ENCODE data around the gene PELI2.

PELI2 gene

GRCh38 chr14:56216626-56217379 is 98.6 kb downstream of the PELI2 start:
- Histone ChIP-seq H3K36me3 (ENCODE audit: control insufficient read depth, insufficient read depth, low read length) (no peaks in the 10 kb centered on the region), H3K4me3 (ENCODE audit: low read length) (no peak overlapping the region), H3K9me3 (ENCODE audit: control insufficient read depth, low read length) (no peaks in the 10 kb centered on the region), H3K9ac (ENCODE audit: low read length) (no peak overlapping the region), H3K4me1 (ENCODE audit: control insufficient read depth, insufficient read depth, low read length) (peaks cover 19% of the 10 kb centered on the region), H3K27me3 (ENCODE audit: control insufficient read depth, insufficient read depth, low read length) (no peaks in the 10 kb centered on the region)

DNA sequence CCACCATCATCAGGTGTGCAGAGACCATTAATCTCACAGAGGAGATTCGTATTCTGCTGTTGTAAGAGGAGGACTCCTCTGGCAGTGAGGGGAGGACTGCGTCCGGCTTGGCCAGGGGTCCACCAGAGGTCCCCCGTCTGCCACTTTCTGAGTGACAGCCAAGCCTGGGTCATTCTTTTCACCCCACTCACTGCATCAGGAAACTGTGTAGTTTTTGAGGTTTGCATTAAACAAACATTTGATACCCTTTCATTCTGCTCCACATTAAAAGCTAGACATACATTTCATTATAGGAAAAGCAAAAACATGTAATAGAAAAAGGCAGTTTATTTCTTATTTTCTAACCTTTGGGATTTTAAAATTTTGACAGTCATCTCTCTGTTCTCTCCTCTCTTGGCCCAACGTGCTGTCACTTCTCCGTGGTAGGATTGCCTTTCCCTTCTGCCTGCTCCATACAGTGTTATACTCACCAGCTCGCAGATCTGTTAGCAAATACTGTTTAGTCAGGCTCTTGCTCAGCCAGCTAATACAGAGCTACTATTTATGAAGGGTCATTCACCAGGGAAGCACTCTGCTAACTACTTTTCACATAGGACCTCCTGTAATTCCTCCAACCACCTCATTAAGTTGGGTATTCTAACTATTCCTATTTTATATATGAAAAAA is 99.3 kb downstream of the PELI2 start:
- H3K9ac ChIP-seq (ENCODE audit: low read length): no peak overlapping the region
- H3K9me3 ChIP-seq (ENCODE audit: control insufficient read depth, low read length): no peaks in the 10 kb centered on the region
- H3K4me3 ChIP-seq (ENCODE audit: low read length): no peak overlapping the region
- H3K27me3 ChIP-seq (ENCODE audit: control insufficient read depth, insufficient read depth, low read length): no peaks in the 10 kb centered on the region
- H3K36me3 ChIP-seq (ENCODE audit: control insufficient read depth, insufficient read depth, low read length): no peaks in the 10 kb centered on the region
- H3K4me1 ChIP-seq (ENCODE audit: control insufficient read depth, insufficient read depth, low read length): peaks cover 19% of the 10 kb centered on the region

- H3K4me1 ChIP-seq (ENCODE audit: control insufficient read depth, insufficient read depth, low read length): peaks cover 22% of the 10 kb centered on the region
Measured at GRCh38 chr14:56219666-56220413, 101.6 kb downstream of the PELI2 start.

GRCh38 chr14:56221382-56222128 is 103.3 kb downstream of the PELI2 start:
- peaks cover 33% of the 10 kb centered on the region for H3K4me1 ChIP-seq (ENCODE audit: control insufficient read depth, insufficient read depth, low read length)
- no peaks in the 10 kb centered on the region for H3K36me3 ChIP-seq (ENCODE audit: control insufficient read depth, insufficient read depth, low read length)
- H3K4me3 ChIP-seq (ENCODE audit: low read length): no peak overlapping the region
- H3K27me3 ChIP-seq (ENCODE audit: control insufficient read depth, insufficient read depth, low read length): no peaks in the 10 kb centered on the region
- H3K9me3 ChIP-seq (ENCODE audit: control insufficient read depth, low read length): no peaks in the 10 kb centered on the region
- H3K9ac ChIP-seq (ENCODE audit: low read length): no peak overlapping the region

More at GRCh38 chr14:56219666-56220413, 101.6 kb downstream of the PELI2 start:
- no peaks in the 10 kb centered on the region for H3K9me3 ChIP-seq (ENCODE audit: control insufficient read depth, low read length)
- H3K36me3 ChIP-seq (ENCODE audit: control insufficient read depth, insufficient read depth, low read length): no peaks in the 10 kb centered on the region
- H3K27me3 ChIP-seq (ENCODE audit: control insufficient read depth, insufficient read depth, low read length): no peaks in the 10 kb centered on the region
- no peak overlapping the region for H3K9ac ChIP-seq (ENCODE audit: low read length)
- no peak overlapping the region for H3K4me3 ChIP-seq (ENCODE audit: low read length)

DNA sequence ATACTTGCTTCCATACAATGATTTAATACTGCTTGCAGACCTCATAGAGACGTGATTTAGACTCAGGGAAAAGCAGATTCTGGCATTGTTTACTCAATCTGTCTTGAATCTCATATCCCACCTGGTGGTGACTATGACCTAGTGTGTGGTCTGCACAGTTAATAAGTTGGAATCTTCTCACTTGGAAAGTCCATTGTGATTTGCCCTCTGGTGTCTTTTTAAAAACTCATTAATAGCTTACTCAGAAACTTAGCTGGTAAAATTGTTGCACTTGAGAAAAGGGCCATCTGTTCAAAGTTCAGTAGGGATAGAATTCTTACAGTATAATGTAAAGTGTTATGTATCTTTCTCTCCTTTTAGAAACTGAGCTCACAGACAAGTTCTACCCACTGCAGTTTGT is 106.0 kb downstream of the PELI2 start:
- Histone ChIP-seq H3K9me3 (ENCODE audit: control insufficient read depth, low read length) (no peaks in the 10 kb centered on the region), H3K4me1 (ENCODE audit: control insufficient read depth, insufficient read depth, low read length) (peaks cover 31% of the 10 kb centered on the region), H3K36me3 (ENCODE audit: control insufficient read depth, insufficient read depth, low read length) (no peaks in the 10 kb centered on the region), H3K9ac (ENCODE audit: low read length) (no peak overlapping the region), H3K27me3 (ENCODE audit: control insufficient read depth, insufficient read depth, low read length) (no peaks in the 10 kb centered on the region), H3K4me3 (ENCODE audit: low read length) (no peak overlapping the region)

- Histone ChIP-seq H3K4me3 (ENCODE audit: low read length) (no peak overlapping the region), H3K36me3 (ENCODE audit: control insufficient read depth, insufficient read depth, low read length) (no peaks in the 10 kb centered on the region), H3K9ac (ENCODE audit: low read length) (no peak overlapping the region), H3K9me3 (ENCODE audit: control insufficient read depth, low read length) (no peaks in the 10 kb centered on the region), H3K4me1 (ENCODE audit: control insufficient read depth, insufficient read depth, low read length) (peaks cover 26% of the 10 kb centered on the region), H3K27me3 (ENCODE audit: control insufficient read depth, insufficient read depth, low read length) (no peaks in the 10 kb centered on the region)
Measured at GRCh38 chr14:56224691-56225681, 106.8 kb downstream of the PELI2 start.

- Histone ChIP-seq H3K4me3 (ENCODE audit: low read length) (no peak overlapping the region), H3K9ac (ENCODE audit: low read length) (no peak overlapping the region), H3K9me3 (ENCODE audit: control insufficient read depth, low read length) (no peaks in the 10 kb centered on the region), H3K36me3 (ENCODE audit: control insufficient read depth, insufficient read depth, low read length) (no peaks in the 10 kb centered on the region), H3K27me3 (ENCODE audit: control insufficient read depth, insufficient read depth, low read length) (no peaks in the 10 kb centered on the region), H3K4me1 (ENCODE audit: control insufficient read depth, insufficient read depth, low read length) (peaks cover 5% of the 10 kb centered on the region)
Measured at GRCh38 chr14:56235388-56235787, 117.2 kb downstream of the PELI2 start.

- Histone ChIP-seq H3K27me3 (ENCODE audit: control insufficient read depth, insufficient read depth, low read length) (no peaks in the 10 kb centered on the region), H3K9ac (ENCODE audit: low read length) (no peak overlapping the region), H3K36me3 (ENCODE audit: control insufficient read depth, insufficient read depth, low read length) (no peaks in the 10 kb centered on the region), H3K4me3 (ENCODE audit: low read length) (no peak overlapping the region), H3K4me1 (ENCODE audit: control insufficient read depth, insufficient read depth, low read length) (peaks cover 5% of the 10 kb centered on the region), H3K9me3 (ENCODE audit: control insufficient read depth, low read length) (no peaks in the 10 kb centered on the region)
Measured at GRCh38 chr14:56237398-56237797, 119.2 kb downstream of the PELI2 start.

GRCh38 chr14:56241461-56241860 is 123.2 kb downstream of the PELI2 start:
- H3K27me3 ChIP-seq (ENCODE audit: control insufficient read depth, insufficient read depth, low read length): no peaks in the 10 kb centered on the region
- no peaks in the 10 kb centered on the region for H3K36me3 ChIP-seq (ENCODE audit: control insufficient read depth, insufficient read depth, low read length)
- no peaks in the 10 kb centered on the region for H3K9me3 ChIP-seq (ENCODE audit: control insufficient read depth, low read length)
- peaks cover 5% of the 10 kb centered on the region for H3K4me1 ChIP-seq (ENCODE audit: control insufficient read depth, insufficient read depth, low read length)
- no peak overlapping the region for H3K4me3 ChIP-seq (ENCODE audit: low read length)
- no peak overlapping the region for H3K9ac ChIP-seq (ENCODE audit: low read length)

DNA sequence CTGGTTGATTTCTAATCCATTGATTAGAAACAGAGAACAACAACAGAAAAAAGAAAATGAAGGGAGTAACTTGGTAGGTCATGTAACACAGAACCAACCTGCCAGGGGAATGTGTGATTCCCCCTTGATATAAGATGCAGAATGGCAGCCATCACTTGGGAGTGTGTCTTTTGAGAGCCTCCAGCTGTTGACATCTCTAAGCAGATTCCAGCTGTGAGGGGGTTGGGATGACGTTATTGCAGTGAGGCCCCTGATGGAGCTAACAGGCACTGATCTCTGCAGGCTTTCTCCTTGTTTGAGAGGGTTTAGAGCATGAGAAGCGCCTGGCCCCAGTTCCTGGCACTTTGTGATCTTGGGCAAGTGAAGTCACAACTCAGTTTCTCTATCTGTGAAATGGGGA is 124.9 kb downstream of the PELI2 start:
- H3K36me3 ChIP-seq (ENCODE audit: control insufficient read depth, insufficient read depth, low read length): no peaks in the 10 kb centered on the region
- H3K27me3 ChIP-seq (ENCODE audit: control insufficient read depth, insufficient read depth, low read length): no peaks in the 10 kb centered on the region
- H3K9me3 ChIP-seq (ENCODE audit: control insufficient read depth, low read length): no peaks in the 10 kb centered on the region

More for the DNA sequence above, 124.9 kb downstream of the PELI2 start:
- Histone ChIP-seq H3K4me3 (ENCODE audit: low read length) (no peak overlapping the region), H3K4me1 (ENCODE audit: control insufficient read depth, insufficient read depth, low read length) (peaks cover 5% of the 10 kb centered on the region), H3K9ac (ENCODE audit: low read length) (no peak overlapping the region)

Measured in mucosa of stomach (tissue), 1 donor.